ENCODE results near the gene JUNB.

The JUNB gene

DNA sequence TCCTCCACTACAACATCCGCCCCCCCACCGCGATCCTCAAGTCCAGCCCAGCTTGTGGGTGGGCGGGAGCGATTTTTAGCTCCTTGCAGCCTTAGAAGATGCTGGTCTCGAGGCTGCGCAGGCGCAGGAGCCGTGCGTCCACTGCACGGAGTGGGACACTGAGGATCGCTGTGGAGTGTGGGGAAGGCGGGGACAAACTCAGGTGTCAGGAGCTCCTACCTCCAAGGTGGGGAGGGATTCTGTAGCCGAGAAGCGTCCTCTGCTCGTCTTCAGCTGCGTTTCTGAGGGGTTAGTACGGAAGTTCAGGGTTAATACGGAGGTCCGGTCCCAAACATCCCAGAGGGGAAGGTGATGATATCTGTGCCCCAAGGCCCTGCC is 43.3 kb downstream of the JUNB start, which contains the start of gene RTBDN:
TSS of gene RTBDN (minus strand) at position 14 of the 378 bp plus-strand sequence. CDS start 4,600 bp downstream, outside the sequence.
- TF ChIP-seq, protein P1, sequence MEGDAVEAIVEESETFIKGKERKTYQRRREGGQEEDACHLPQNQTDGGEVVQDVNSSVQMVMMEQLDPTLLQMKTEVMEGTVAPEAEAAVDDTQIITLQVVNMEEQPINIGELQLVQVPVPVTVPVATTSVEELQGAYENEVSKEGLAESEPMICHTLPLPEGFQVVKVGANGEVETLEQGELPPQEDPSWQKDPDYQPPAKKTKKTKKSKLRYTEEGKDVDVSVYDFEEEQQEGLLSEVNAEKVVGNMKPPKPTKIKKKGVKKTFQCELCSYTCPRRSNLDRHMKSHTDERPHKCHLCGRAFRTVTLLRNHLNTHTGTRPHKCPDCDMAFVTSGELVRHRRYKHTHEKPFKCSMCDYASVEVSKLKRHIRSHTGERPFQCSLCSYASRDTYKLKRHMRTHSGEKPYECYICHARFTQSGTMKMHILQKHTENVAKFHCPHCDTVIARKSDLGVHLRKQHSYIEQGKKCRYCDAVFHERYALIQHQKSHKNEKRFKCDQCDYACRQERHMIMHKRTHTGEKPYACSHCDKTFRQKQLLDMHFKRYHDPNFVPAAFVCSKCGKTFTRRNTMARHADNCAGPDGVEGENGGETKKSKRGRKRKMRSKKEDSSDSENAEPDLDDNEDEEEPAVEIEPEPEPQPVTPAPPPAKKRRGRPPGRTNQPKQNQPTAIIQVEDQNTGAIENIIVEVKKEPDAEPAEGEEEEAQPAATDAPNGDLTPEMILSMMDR (IDR thresholded peaks at IDR 0.05; ENCODE audit: low read depth, low read length) = no peak
- DNase-seq (ENCODE audit: extremely low read depth, low read depth) = no peak

DNA sequence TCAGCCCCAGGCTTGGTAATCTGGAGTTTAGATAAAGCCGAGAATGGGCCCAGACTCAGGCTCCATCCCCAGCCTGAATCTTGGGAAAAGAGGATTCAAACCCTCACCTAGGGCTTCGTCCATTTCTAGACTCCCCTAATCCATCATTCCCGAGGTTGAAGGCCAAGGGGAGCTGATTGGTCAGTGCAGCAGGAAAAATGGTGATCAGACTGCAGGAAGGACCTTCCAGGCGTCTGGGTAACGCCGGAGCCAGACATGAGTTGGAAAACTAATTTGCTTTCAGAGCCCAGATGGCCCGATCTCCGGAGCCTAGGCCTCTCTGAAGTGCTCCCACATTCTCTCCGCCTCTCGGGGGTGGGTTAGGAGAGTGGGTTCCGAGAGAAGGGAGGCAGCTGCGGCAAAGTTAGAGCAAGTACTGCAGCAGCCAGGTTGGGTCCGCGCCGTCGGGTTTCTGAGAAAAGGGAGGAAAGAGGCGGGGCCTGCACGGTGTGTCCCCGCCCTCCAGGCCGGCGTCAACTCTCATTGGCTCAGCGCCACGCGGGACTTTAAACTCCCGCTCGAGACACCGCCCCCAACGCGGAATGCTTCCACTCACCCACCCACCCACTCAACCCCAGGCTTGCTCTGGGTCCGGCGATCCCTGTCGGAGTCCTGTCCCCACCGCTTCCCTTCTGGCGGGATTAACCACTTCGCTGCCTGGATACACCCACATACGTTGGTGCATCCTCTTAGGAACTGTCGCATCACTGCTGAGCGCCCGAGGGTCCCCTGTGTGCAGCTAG is 43.9 kb downstream of the JUNB start:
- no peak for DNase-seq (ENCODE audit: extremely low read depth, low read depth)
- TF ChIP-seq, protein P1 (IDR thresholded peaks at IDR 0.05; ENCODE audit: low read depth, low read length) = no peak

DNA sequence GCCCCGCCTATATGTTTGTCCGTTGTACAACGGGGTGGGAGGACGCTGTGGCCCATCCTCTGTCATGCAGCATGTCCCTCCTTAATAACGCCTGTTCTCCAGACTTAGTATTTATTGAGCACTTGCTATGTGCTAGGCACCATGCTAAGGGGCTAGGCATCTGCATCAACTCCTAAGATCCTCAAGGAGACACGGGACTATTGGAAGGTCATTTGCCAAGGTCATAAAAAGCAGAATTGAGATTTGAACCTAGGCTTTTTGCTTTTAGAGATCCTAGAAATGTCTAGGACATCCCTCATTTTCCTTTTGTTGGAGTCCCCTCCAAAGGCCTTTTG is 45.2 kb downstream of the JUNB start:
- no peak for DNase-seq (ENCODE audit: extremely low read depth, low read depth)
- TF ChIP-seq, protein P1 (IDR thresholded peaks at IDR 0.05; ENCODE audit: low read depth, low read length) = no peak

DNA sequence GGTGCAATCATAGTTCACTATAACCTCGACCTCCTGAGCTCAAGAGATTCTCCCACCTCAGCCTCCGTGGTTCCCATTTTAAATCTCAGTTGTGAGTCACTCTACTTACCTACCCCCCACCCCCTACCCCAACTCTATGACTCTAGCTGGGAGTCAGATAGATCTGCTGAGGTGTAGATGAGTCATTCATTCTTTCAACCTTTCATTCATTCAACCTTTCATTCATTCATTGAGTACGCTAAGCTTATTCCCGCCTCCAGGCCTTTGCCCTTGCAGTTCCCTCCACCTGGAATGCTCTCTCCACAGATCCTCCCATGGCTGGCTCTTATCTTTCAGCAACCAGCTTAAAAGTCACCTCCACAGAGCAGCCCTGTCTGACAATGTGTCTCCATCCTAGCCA is 45.9 kb downstream of the JUNB start:
- no peak for DNase-seq (ENCODE audit: extremely low read depth, low read depth)
- TF ChIP-seq, protein P1 (IDR thresholded peaks at IDR 0.05; ENCODE audit: low read depth, low read length) = no peak

DNA sequence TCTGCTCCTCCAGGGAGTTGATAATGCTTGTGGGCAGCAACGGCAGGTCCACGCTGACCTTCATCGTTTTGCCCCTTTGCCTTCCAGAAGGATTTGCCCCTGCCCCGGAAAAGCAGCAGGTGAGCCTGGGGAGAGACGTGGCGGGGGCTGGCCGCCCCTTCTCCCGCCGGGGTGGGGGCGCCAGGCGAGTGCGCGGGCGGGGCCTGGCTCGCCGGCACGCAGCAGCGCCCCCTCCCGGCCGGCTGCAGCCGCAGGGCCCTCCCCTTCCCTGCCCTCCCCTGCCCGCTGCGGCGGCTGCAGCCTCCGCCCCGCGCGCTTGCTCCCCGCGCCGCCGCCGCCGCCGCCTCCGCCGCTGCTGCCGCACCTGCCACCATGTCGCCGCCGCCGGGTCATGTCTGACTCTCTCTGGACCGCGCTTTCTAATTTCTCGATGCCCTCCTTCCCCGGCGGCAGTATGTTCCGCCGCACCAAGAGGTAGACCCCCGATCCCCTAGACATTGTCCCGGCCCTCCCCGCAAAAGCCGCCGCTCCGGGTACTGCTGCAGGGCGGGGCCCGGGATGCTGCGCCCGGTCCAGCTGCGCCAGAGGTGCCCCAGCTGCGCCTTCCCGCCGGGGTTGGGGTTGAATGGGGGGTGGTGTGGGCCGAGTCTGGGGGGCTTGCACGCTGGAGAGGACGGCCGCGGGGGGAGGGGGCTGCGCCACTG is 47.0 kb downstream of the JUNB start, which contains the start of gene MAST1:
TSS of gene MAST1 (plus strand) at position 334 of the 704 bp plus-strand sequence. CDS start at position 392, 58 bp downstream.
- TF ChIP-seq, protein P1 (IDR thresholded peaks at IDR 0.05; ENCODE audit: low read depth, low read length) = peak; percentile 9
- no peak for DNase-seq (ENCODE audit: extremely low read depth, low read depth)

DNA sequence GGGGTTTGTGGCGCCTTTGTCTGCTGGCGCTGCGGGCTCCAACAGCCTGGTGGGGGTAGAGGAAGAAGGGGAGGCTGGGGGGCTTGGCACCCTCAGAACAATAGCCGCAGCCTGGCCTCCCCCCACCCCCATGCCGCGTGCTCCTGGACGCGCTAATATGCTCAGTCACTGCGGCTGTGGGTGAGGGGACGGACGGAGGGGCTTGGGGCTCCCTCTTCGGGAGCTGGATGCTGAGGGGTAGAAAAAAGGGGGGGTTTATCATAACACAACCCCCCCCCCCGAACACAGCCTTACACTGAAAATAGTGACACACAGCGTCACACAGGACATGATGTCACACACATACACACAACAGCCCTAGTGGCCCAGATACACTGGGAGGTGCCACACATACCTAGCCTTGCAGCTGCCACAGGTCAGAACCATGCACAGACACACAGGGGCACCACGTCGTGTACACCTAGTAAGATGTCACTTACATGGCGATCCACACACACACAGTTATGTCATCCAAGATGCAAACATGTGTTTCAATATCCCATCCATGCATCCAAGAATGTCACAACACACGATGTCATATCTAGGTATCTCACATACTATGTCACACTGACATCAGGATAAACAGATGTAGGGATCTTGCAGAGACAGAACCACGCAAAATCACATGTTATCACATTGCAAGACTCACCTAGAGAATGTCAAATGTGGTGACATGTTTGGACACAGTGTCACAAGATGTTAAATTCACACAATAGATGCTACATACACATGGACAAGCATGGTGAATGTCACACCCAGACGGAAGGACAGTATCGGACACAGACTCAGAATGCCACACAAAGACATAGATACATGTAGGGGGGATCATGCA is 47.8 kb downstream of the JUNB start:
- TF ChIP-seq, protein P1 (IDR thresholded peaks at IDR 0.05; ENCODE audit: low read depth, low read length) = no peak
- DNase-seq (ENCODE audit: extremely low read depth, low read depth) = no peak

Data from AG09319 (cell line).